Thyroid gland (tissue), 4 donors: ENCODE measurements around the gene INPP5D.

Experiments used
- CTCF ChIP-seq, 6 experiments: fragments of 200-600 bp in 3 of 6; fragments of 450-650 bp in 3 of 6; sonication (generic) in 3 of 6; IDR thresholded peaks; one replicate each; pipeline ENCODE4 v1.5.1; 2016 to 2019; ENCODE audit warnings: antibody characterized with exemption in 6 of 6, mild to moderate bottlenecking in 2 of 6, inconsistent platforms in 1 of 6, moderate library complexity in 1 of 6
- POLR2A ChIP-seq, 2 donors: fragments of 450-650 bp; IDR thresholded peaks; one replicate each; pipeline ENCODE4 v1.6.1; 2017; ENCODE audit warnings: antibody characterized with exemption in 2 of 2, mild to moderate bottlenecking in 2 of 2, moderate library complexity in 1 of 2

GRCh38 chr2:233011702-233012131 lies 48.4 kb upstream of the INPP5D start:
- TF ChIP-seq CTCF (IDR thresholded peaks at IDR 0.05) (no peak), POLR2A (IDR thresholded peaks at IDR 0.05) (no peak)
